ENCODE results near the gene SURF1.

SURF1 gene

DNA sequence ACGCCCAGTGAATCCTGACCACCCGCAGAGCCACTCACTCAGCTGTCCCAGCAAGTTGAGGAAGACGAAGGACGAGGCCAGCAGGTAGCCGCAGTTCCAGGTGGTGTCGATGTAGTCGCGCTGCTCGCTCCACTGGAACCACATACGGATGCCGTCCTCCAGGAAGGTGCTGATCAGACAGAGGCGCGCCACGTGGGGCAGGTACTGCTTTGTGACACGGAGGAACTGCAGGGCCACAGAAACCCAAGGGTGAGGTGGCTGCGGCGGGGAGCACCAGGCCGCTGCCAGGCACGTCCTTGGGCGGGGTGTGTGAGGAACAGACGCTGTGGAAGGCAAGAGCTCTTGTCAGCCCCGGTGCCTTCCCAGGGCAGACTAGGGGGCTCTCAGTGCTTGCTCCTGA is 10.9 kb upstream of the SURF1 start:
- no peak for DNase-seq (ENCODE audit: low read depth)
- no peak overlapping the region for H3K4me3 ChIP-seq (ENCODE audit: control insufficient read depth, low read depth, low read length)
- TF ChIP-seq, protein P1, sequence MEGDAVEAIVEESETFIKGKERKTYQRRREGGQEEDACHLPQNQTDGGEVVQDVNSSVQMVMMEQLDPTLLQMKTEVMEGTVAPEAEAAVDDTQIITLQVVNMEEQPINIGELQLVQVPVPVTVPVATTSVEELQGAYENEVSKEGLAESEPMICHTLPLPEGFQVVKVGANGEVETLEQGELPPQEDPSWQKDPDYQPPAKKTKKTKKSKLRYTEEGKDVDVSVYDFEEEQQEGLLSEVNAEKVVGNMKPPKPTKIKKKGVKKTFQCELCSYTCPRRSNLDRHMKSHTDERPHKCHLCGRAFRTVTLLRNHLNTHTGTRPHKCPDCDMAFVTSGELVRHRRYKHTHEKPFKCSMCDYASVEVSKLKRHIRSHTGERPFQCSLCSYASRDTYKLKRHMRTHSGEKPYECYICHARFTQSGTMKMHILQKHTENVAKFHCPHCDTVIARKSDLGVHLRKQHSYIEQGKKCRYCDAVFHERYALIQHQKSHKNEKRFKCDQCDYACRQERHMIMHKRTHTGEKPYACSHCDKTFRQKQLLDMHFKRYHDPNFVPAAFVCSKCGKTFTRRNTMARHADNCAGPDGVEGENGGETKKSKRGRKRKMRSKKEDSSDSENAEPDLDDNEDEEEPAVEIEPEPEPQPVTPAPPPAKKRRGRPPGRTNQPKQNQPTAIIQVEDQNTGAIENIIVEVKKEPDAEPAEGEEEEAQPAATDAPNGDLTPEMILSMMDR (IDR thresholded peaks at IDR 0.05; ENCODE audit: control insufficient read depth, insufficient read depth, low read depth, low read length, missing control alignments): no peak

DNA sequence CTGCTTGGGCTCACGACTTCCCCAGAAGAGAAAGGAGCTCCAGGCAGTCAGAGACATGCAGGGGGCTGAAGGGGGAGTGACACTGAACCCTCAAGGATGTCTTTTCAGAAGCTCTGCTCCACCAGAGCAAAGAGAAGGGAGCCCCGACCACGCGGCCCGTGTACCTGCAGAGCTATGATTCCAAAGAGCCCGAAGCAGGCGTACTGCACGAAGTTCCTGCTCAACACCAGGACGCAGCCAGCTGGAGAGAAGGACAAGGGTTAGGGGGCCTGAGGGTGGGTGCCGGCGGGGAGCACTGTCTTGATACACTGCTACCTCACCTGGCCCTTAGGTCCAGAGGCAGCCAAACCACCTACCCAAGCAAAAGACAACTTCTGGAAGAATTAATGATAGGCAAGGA is 10.1 kb upstream of the SURF1 start:
- TF ChIP-seq, protein P1 (IDR thresholded peaks at IDR 0.05; ENCODE audit: control insufficient read depth, insufficient read depth, low read depth, low read length, missing control alignments): no peak
- DNase-seq (ENCODE audit: low read depth): no peak

DNA sequence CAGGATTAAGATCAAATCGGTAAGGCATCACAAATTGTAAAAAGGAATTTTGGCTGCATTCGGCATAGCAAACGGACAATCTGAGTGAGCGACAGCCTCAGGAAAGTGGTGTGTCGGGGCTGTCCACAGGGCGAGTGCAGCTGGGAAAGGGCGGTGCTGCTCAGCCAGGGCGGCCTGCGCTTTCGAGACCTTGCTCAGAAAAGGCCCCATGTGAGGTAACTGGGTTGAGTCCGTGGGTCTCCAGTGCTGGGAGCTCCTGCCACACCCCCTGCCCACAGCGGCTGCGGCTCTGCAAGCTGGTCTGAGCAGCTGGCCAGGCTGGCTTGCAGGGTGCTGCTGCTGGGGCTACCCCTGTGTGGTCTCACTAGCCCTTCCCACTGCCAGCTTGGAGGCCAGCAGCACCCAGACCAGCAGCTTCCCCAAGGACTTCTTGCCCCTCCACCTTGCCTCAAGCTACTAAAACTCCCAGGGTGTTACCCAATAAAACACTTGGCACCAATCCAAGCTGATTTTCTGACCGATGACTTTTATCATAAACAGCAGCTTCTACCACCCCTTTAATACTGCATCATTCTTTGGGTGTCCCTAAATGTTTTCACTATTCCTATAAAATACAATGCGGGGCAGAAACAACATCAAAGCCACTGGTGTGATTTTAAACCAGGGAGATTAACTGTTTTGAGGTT is 6.2 kb upstream of the SURF1 start:
- TF ChIP-seq, protein P1 (IDR thresholded peaks at IDR 0.05; ENCODE audit: control insufficient read depth, insufficient read depth, low read depth, low read length, missing control alignments): no peak
- no peak for DNase-seq (ENCODE audit: low read depth)
- no peak overlapping the region for H3K4me3 ChIP-seq (ENCODE audit: control insufficient read depth, low read depth, low read length)

More for the DNA sequence above, 10.1 kb upstream of the SURF1 start:
- H3K4me3 ChIP-seq (ENCODE audit: control insufficient read depth, low read depth, low read length): no peak overlapping the region

DNA sequence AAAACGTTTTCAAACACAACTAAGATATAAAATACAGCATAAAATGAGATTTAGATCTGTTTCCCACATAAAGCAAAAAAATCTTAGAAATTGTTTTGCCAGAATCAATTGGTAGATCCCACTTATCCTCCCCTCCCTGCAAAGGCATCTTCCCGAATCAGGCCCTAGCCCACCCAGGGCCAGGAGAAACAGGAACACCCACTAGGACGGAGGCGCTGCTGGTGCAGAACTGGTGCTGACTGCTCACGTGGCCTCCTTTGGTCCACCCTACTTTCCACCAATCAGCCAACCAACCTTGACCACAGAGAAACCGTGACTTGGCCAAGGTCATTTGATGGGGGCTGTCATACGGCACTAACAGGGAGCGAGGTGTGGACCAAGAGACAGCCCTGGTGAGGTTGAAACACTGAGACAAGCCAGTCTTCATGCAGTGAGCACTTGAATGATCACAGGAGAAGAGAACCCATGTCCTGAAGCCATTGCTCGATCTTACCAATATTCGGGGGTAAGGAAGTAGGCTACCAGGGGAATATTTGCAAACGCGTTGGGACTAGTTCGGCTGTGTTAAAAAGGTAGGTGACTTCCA is 5.3 kb upstream of the SURF1 start:
- no peak for DNase-seq (ENCODE audit: low read depth)
- TF ChIP-seq, protein P1 (IDR thresholded peaks at IDR 0.05; ENCODE audit: control insufficient read depth, insufficient read depth, low read depth, low read length, missing control alignments): no peak
- H3K4me3 ChIP-seq (ENCODE audit: control insufficient read depth, low read depth, low read length): no peak overlapping the region

DNA sequence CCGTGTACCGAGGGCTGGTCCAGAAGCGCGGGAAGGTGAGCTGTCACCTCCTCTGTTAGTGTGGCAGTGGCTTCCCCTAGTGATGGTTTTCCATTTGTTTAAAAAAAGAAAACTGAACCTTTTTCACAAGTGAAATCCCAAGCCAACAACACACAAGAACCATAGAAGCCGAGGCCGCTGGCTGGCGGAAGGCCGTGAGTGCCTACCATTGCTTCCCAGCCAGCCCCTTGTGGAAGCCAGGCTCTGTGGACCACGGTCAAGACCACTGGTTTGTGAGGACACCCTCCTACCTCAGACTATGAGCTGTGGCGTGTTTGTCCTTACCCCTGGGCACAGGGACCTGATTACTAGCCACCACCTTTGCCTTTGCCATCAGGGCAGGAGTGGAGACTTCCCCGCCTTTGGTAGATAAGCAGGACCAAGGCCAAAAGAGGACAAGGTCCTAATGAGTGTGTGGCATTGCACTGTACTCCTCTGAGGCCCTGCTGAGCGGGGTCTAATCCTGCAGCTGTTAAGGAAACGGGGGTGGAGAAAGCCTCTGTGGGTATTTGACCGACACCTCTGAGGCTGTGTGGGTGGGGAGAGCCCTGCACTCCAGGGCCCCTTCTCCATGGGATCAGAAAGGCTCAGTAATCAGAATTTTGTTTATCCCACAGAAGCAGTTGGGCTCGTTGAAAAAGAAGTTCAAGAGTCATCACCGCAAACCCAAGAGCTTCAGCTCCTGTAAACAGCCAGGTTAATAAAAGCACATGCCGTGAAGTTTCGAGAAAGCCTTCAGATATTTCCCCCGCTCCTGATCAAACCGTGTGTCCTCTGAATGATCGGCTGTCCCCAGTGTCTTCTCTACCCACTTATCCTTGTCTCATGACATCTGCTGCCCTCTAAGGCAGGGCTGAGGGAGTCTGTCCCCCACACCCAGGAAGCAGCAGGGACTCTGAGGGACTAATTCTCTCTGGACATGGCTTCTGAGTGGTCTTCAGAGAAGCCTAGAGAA is 4.4 kb upstream of the SURF1 start:
- TF ChIP-seq, protein P1 (IDR thresholded peaks at IDR 0.05; ENCODE audit: control insufficient read depth, insufficient read depth, low read depth, low read length, missing control alignments): no peak
- no peak overlapping the region for H3K4me3 ChIP-seq (ENCODE audit: control insufficient read depth, low read depth, low read length)
- no peak for DNase-seq (ENCODE audit: low read depth)

DNA sequence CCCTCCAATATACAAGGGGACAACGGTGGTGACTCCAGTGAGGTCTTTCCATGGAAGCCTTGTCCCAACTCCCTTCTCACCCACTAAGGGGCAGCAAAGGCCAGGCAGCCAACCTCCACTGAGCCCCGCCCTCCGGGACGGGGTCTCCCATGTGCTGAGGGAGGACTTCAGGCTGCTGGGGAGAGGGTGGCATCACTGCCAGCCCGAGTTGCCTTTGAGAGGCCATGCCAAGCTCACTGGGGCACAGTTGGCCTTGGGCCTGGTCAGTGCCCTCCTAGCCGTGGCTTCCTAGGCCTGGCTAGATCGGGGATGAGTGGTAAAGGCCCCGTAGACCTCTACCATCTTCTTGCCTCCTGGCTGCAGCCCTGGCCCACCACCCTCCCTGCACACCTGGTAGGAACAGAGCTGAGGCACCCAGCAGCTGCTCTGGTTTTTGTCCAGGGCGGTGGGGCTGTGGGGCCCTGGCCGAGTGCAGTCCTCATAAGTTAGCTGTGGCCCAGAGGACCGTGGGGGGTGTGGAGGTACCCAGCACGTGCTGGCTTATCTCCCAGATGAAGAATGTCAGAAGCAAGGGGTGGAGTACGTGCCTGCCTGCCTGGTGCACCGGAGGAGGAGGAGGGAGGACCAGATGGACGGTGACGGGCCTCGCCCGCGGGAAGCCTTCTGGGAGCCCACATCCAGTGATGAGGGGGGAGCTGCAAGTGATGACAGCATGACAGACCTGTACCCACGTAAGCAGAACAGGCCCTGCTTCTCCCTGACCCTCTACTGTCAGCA is 3.3 kb upstream of the SURF1 start:
- TF ChIP-seq, protein P1 (IDR thresholded peaks at IDR 0.05; ENCODE audit: control insufficient read depth, insufficient read depth, low read depth, low read length, missing control alignments): peak; percentile 39
- no peak for DNase-seq (ENCODE audit: low read depth)
- H3K4me3 ChIP-seq (ENCODE audit: control insufficient read depth, low read depth, low read length): no peak overlapping the region
